ENCODE measurements around the gene CHPF2. TPM values are rescaled to one million over a fixed set of nuclear protein-coding genes. Genes with fewer than 3 reads are reported as not detected.

The CHPF2 gene
- polyA plus RNA-seq, 3 donors, result 34.4 to 38.0 (median 36.0) TPM

GRCh38 chr7:151235091-151235787, 3.0 kb downstream of the CHPF2 start:
- Histone ChIP-seq H3K9ac (ENCODE audit: insufficient read depth, low read length, poor library complexity, severe bottlenecking) (no peak overlapping the region), H3K4me2 (replicated peaks; ENCODE audit: extremely low read depth, low read length, poor library complexity, severe bottlenecking) (no peak overlapping the region), H3K79me2 (ENCODE audit: insufficient read depth, low read length) (peaks cover 46% of the 10 kb centered on the region), H4K20me1 (ENCODE audit: insufficient read depth, low read length) (peaks cover 70% of the 10 kb centered on the region), H3K9me3 (replicated peaks in 1 of 2; ENCODE audit: control insufficient read depth in 1 of 2, insufficient read depth in 1 of 2, low read length in 2 of 2) (no peaks in the 10 kb centered on the region), H3K4me1 (ENCODE audit: control insufficient read depth in 1 of 2, insufficient read depth in 2 of 2, low read length in 2 of 2) (peaks cover 20 to 24% of the 10 kb centered on the region in 2 donors), H3K27me3 (ENCODE audit: control insufficient read depth in 2 of 2, insufficient read depth in 2 of 2, low read length in 2 of 2) (no peaks in the 10 kb centered on the region), H3K4me3 (replicated peaks in 1 of 3; ENCODE audit: low read depth in 2 of 3, low read length in 3 of 3) (no peak overlapping the region), H3K27ac (ENCODE audit: low read depth in 1 of 2, low read length in 2 of 2) (no peak overlapping the region), H2AFZ (ENCODE audit: insufficient read depth, low read depth, low read length, poor library complexity, severe bottlenecking) (no peak overlapping the region), H3K36me3 (replicated peaks in 1 of 2; ENCODE audit: control insufficient read depth in 1 of 2, insufficient read depth in 2 of 2, low read length in 2 of 2) (peaks cover 54 to 62% of the 10 kb centered on the region in 2 donors)
- intact Hi-C loops (cut with micrococcal nuclease), result no loop called here
- no peak for TF ChIP-seq CTCF (IDR thresholded peaks at IDR 0.05)
- Mint-ChIP-seq H3K4me1 (peaks cover 26% of the 10 kb centered on the region), H3K36me3 (peaks cover 50 to 59% of the 10 kb centered on the region in 2 donors), H3K27ac (peak overlapping the region in 2 of 7 donors; percentile 12 to 15), H3K27me3 (ENCODE audit: low read depth in 3 of 3) (peaks cover 0 to 3% (median 2%) of the 10 kb centered on the region in 3 donors), H3K4me3 (no peak overlapping the region), H3K9me3 (peaks cover 0 to 3% (median 0%) of the 10 kb centered on the region in 7 donors)
- no peak for DNase-seq
- WGBS (ENCODE audit: insufficient coverage), result 98% methylated on average over 24 of the region's 28 CpGs

GRCh38 chr7:151236406-151236805, 4.1 kb downstream of the CHPF2 start:
- Histone ChIP-seq H2AFZ (ENCODE audit: insufficient read depth, low read depth, low read length, poor library complexity, severe bottlenecking) (no peak overlapping the region), H3K79me2 (ENCODE audit: insufficient read depth, low read length) (peaks cover 46% of the 10 kb centered on the region), H3K27me3 (ENCODE audit: control insufficient read depth in 2 of 2, insufficient read depth in 2 of 2, low read length in 2 of 2) (no peaks in the 10 kb centered on the region), H3K27ac (ENCODE audit: low read depth in 1 of 2, low read length in 2 of 2) (no peak overlapping the region), H3K4me1 (ENCODE audit: control insufficient read depth in 1 of 2, insufficient read depth in 2 of 2, low read length in 2 of 2) (peaks cover 20 to 24% of the 10 kb centered on the region in 2 donors), H3K9ac (ENCODE audit: insufficient read depth, low read length, poor library complexity, severe bottlenecking) (no peak overlapping the region), H4K20me1 (ENCODE audit: insufficient read depth, low read length) (peaks cover 82% of the 10 kb centered on the region), H3K36me3 (replicated peaks in 1 of 2; ENCODE audit: control insufficient read depth in 1 of 2, insufficient read depth in 2 of 2, low read length in 2 of 2) (peaks cover 65 to 74% of the 10 kb centered on the region in 2 donors), H3K4me3 (replicated peaks in 1 of 3; ENCODE audit: low read depth in 2 of 3, low read length in 3 of 3) (no peak overlapping the region), H3K9me3 (replicated peaks in 1 of 2; ENCODE audit: control insufficient read depth in 1 of 2, insufficient read depth in 1 of 2, low read length in 2 of 2) (no peaks in the 10 kb centered on the region), H3K4me2 (replicated peaks; ENCODE audit: extremely low read depth, low read length, poor library complexity, severe bottlenecking) (no peak overlapping the region)
- Mint-ChIP-seq H3K4me1 (peaks cover 26% of the 10 kb centered on the region), H3K9me3 (peaks cover 0 to 3% (median 0%) of the 10 kb centered on the region in 7 donors), H3K4me3 (no peak overlapping the region), H3K36me3 (peaks cover 61 to 70% of the 10 kb centered on the region in 2 donors), H3K27ac (peak overlapping the region in 4 of 7 donors; percentile 11 to 47 (median 32)), H3K27me3 (ENCODE audit: low read depth in 3 of 3) (peaks cover under 1 to 3% (median 2%) of the 10 kb centered on the region in 3 donors)
- intact Hi-C loops (cut with micrococcal nuclease), result no loop called here
- no peak for TF ChIP-seq CTCF (IDR thresholded peaks at IDR 0.05)
- no peak for DNase-seq
- over 99% methylated on average over 13 of the region's 13 CpGs for WGBS (ENCODE audit: insufficient coverage)

Data from CD14-positive monocyte (primary cell).